PC-9 (cell line): Measurements from ENCODE around the gene ATG5. TPM values are rescaled to one million over a fixed set of nuclear protein-coding genes. Genes with fewer than 3 reads are reported as not detected.

Experiments
- BruUV-seq: library from RNA; stranded (reverse); fragments of 400-500 nt; replicated peaks from 2 replicates; lab custom pipeline; 2021; lab: Mats Ljungman, UMichigan
- CTCF ChIA-PET: fragments of 300-600 bp; sonication (Branson Sonifier 250); formaldehyde crosslinking; loops from one replicate; lab custom pipeline; 2022; ENCODE audit warnings: antibody characterized with exemption; lab: Charles Lee
- POLR2A ChIA-PET: fragments of 300-600 bp; sonication (Branson Sonifier 250); formaldehyde crosslinking; loops from one replicate; lab custom pipeline; 2022; ENCODE audit warnings: antibody characterized with exemption; ENCODE audit not compliant: unreplicated experiment; lab: Charles Lee
- DNase-seq, 2 experiments: peaks; one replicate each; pipeline versions ENCODE4 v3.0.0 to v3.0.0-alpha.2; 2015 to 2022; ENCODE audit warnings: mixed read lengths in 1 of 2
- H2AFZ ChIP-seq: fragments of 200-600 bp; sonication (generic); 2 replicates; pipeline ENCODE4 v1.8.1; 2017; ENCODE audit warnings: antibody characterized with exemption
- H3F3A ChIP-seq: fragments of 200-600 bp; sonication (generic); 2 replicates; pipeline ENCODE4 v1.8.1; 2017; ENCODE audit warnings: antibody characterized with exemption, mild to moderate bottlenecking, low read depth; ENCODE audit not compliant: insufficient read depth
- H3K27ac ChIP-seq: fragments of 200-600 bp; sonication (generic); 2 replicates; pipeline ENCODE4 v1.6.1; 2016; ENCODE audit warnings: mixed run types
- H3K27me3 ChIP-seq: fragments of 200-600 bp; sonication (generic); 2 replicates; pipeline ENCODE4 v1.6.1; 2016; ENCODE audit warnings: low read depth, mixed run types; ENCODE audit not compliant: insufficient read depth
- H3K36me3 ChIP-seq: fragments of 200-600 bp; sonication (generic); 2 replicates; pipeline ENCODE4 v1.6.1; 2016; ENCODE audit warnings: low read depth, mixed run types
- H3K4me1 ChIP-seq: fragments of 200-600 bp; sonication (generic); replicated peaks from 2 replicates; pipeline ENCODE4 v1.6.1; 2016; ENCODE audit warnings: mixed run types; ENCODE audit not compliant: insufficient read depth
- H3K4me2 ChIP-seq: fragments of 200-600 bp; sonication (generic); 2 replicates; pipeline ENCODE4 v1.6.1; 2017; ENCODE audit warnings: mixed run types
- H3K4me3 ChIP-seq: fragments of 200-600 bp; sonication (generic); 2 replicates; pipeline ENCODE4 v1.6.1; 2016; ENCODE audit warnings: mixed run types
- H3K79me2 ChIP-seq: fragments of 200-600 bp; sonication (generic); 2 replicates; pipeline ENCODE4 v1.6.1; 2017; ENCODE audit warnings: low read depth, mixed run types
- H3K9me2 ChIP-seq: fragments of 200-600 bp; sonication (generic); 2 replicates; pipeline ENCODE4 v1.8.1; 2017; ENCODE audit warnings: mild to moderate bottlenecking; ENCODE audit not compliant: insufficient read depth
- H3K9me3 ChIP-seq: fragments of 200-600 bp; sonication (generic); 2 replicates; pipeline ENCODE4 v1.8.1; 2016; ENCODE audit warnings: low read depth; ENCODE audit not compliant: insufficient read depth
- H4K20me1 ChIP-seq: fragments of 200-600 bp; sonication (generic); 2 replicates; pipeline ENCODE4 v1.8.1; 2017; ENCODE audit not compliant: insufficient read depth
- CTCF ChIP-seq: fragments of 200-600 bp; sonication (generic); conservative IDR thresholded peaks from 2 replicates; pipeline ENCODE4 v1.6.1; 2017; ENCODE audit warnings: mixed run types, antibody characterized with exemption, mild to moderate bottlenecking, moderate library complexity
- EZH2 ChIP-seq: fragments of 200-600 bp; sonication (generic); IDR thresholded peaks from 2 replicates; pipeline ENCODE4 v1.8.0; 2017; ENCODE audit warnings: antibody characterized with exemption, low read depth
- intact Hi-C: fragments of 100-400 bp; cut with micrococcal nuclease; formaldehyde crosslinking; loops from one replicate; pipeline ENCODE4 v1.10.0; 2022; ENCODE audit not compliant: unreplicated experiment
- total RNA-seq: library from RNA; stranded (reverse); gene quantifications from 2 replicates; pipeline ENCODE4 v1.2.3, GENCODE V29; 2021

ATG5 gene
- total RNA-seq, 1 experiment from 2014 or later, result 39.8 TPM

- Histone ChIP-seq H3K36me3 (no peaks in the 10 kb centered on the region), H3K9me3 (no peaks in the 10 kb centered on the region), H2AFZ (no peak overlapping the region), H3F3A (peaks cover 20% of the 10 kb centered on the region), H3K4me2 (peak overlapping the region; percentile 31), H3K27ac (peak overlapping the region; percentile 55), H3K27me3 (no peaks in the 10 kb centered on the region), H3K4me3 (no peak overlapping the region), H3K4me1 (peaks cover 39% of the 10 kb centered on the region), H4K20me1 (no peaks in the 10 kb centered on the region), H3K79me2 (no peaks in the 10 kb centered on the region), H3K9me2 (no peaks in the 10 kb centered on the region)
- ChIA-PET CTCF (no interaction called here), POLR2A (no interaction called here)
- TF ChIP-seq CTCF (no peak), EZH2 (no peak)
- intact Hi-C loops, result loop anchor here (1.0 to 5.0 kb wide), 2 partner anchors 28 to 50 kb away; no protein-coding TSS in a partner anchor
- peak; percentile 15 to 65 for DNase-seq
- no TSS peak for BruUV-seq
Measured at GRCh38 chr6:106147476-106147875, 178.1 kb downstream of the ATG5 start.

- DNase-seq, result peak; percentile 21 to 87
- TF ChIP-seq CTCF (no peak), EZH2 (no peak)
- POLR2A ChIA-PET, result interaction anchor here (0.5 to 0.7 kb wide), 4 partner anchors 9 to 753 kb away, joined by 3 to 8 read pairs (median 4); no protein-coding TSS in a partner anchor
- peak overlapping the region; percentile 31 for H3K4me2 ChIP-seq
- BruUV-seq, result no TSS peak
- H3K9me3 ChIP-seq, result no peaks in the 10 kb centered on the region
- no peak overlapping the region for H2AFZ ChIP-seq
- peaks cover 45% of the 10 kb centered on the region for H3K4me1 ChIP-seq
- no peaks in the 10 kb centered on the region for H3K9me2 ChIP-seq
- no peaks in the 10 kb centered on the region for H3K79me2 ChIP-seq
- no peaks in the 10 kb centered on the region for H3K27me3 ChIP-seq
- no peak overlapping the region for H3K4me3 ChIP-seq
- peaks cover 20% of the 10 kb centered on the region for H3F3A ChIP-seq
- intact Hi-C loops, result loop anchor here (1.0 to 5.0 kb wide), 2 partner anchors 28 to 50 kb away; no protein-coding TSS in a partner anchor
- no peaks in the 10 kb centered on the region for H3K36me3 ChIP-seq
- CTCF ChIA-PET, result no interaction called here
- peak overlapping the region; percentile 55 for H3K27ac ChIP-seq
- no peaks in the 10 kb centered on the region for H4K20me1 ChIP-seq
Measured at GRCh38 chr6:106146852-106147351, 178.7 kb downstream of the ATG5 start.

- H4K20me1 ChIP-seq, result no peaks in the 10 kb centered on the region
Measured at GRCh38 chr6:106145741-106146227, 179.8 kb downstream of the ATG5 start.

More at GRCh38 chr6:106145741-106146227, 179.8 kb downstream of the ATG5 start:
- no peak overlapping the region for H3K4me2 ChIP-seq
- H3K9me3 ChIP-seq, result no peaks in the 10 kb centered on the region
- H3K79me2 ChIP-seq, result no peaks in the 10 kb centered on the region
- H3K27me3 ChIP-seq, result no peaks in the 10 kb centered on the region
- H3K4me1 ChIP-seq, result peaks cover 51% of the 10 kb centered on the region
- no peak overlapping the region for H3K4me3 ChIP-seq
- BruUV-seq, result no TSS peak
- CTCF ChIA-PET, result no interaction called here
- TF ChIP-seq EZH2, result no peak
- no peak for TF ChIP-seq CTCF
- DNase-seq, result no peak
- H3K27ac ChIP-seq, result no peak overlapping the region
- no peaks in the 10 kb centered on the region for H3K36me3 ChIP-seq
- POLR2A ChIA-PET, result no interaction called here
- no peak overlapping the region for H2AFZ ChIP-seq
- peaks cover 20% of the 10 kb centered on the region for H3F3A ChIP-seq
- H3K9me2 ChIP-seq, result no peaks in the 10 kb centered on the region
- intact Hi-C loops, result loop anchor here (5.0 kb wide), 1 partner anchor 52 kb away; no protein-coding TSS in a partner anchor
